NCI-H1436 treated with DMSO at 0.1 percent for 48 hours (cell line): ENCODE results near the gene NR5A2.

Experiments
- DNase-seq: peaks from one replicate; lab custom pipeline; 2025; lab: John Stamatoyannopoulos, UW

NR5A2 gene

DNA sequence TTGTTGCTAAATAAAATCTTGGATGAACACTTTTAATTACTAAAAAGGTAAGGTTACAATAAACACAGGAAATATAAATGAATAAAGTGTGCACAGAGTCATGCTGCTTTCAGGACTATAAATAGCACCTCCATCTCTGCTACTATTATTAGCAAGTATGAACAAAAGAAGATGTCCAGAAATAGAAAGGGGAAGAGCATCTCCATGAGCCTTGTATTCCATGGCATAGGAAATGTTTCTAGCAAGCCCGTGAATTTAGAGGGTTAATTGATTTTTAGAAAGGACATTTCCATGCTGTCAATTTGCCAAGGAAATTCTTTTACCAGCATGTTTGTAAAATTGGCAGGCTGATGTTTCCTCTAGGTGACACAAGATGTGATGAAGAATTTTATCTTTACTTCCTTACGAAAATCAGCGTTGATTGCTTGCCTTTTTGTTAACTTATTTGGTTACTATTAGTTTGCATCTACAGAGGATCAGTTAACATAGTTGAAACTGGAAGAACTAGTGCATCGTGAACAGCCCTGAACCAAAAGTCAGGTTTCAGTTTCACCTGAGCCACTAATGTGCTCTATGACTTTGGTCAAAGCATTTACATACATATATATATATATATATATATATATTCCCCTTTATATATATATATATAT is 45.3 kb downstream of the NR5A2 start:
- DNase-seq: no peak

DNA sequence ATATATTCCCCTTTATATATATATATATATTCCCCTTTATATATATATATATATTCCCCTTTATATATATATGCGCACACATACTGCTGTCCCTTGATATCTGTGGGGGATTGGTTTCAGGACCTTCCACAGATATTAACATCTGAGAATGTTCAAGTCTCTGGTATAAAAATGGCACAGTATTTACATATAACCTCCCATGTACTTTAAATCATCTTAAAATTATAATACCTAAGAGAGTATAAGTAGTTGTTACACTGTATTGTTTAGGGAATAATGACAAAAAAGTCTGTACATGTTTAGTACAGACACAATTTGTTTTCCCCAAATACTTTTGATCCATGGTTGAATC is 45.8 kb downstream of the NR5A2 start:
- DNase-seq: no peak

DNA sequence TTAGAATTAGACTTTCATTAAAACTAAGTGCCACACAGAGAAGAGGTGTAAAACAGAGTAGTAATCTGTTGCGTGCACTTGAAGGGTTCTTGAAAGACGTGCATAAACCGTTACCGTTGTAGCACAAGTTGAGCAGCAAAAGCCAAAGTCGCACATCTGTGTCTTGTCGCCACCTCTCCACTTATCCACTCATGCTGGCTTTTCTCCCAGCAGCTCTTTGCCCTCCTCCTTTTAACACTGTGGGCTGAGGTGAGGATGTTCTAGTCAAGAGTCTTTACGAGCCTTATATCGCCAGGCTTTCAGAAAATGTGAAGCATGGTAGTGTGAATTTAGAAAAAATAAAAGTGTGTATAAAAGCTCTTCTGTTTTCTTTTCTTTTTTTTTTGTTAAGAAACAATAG is 48.0 kb downstream of the NR5A2 start:
- DNase-seq: no peak

DNA sequence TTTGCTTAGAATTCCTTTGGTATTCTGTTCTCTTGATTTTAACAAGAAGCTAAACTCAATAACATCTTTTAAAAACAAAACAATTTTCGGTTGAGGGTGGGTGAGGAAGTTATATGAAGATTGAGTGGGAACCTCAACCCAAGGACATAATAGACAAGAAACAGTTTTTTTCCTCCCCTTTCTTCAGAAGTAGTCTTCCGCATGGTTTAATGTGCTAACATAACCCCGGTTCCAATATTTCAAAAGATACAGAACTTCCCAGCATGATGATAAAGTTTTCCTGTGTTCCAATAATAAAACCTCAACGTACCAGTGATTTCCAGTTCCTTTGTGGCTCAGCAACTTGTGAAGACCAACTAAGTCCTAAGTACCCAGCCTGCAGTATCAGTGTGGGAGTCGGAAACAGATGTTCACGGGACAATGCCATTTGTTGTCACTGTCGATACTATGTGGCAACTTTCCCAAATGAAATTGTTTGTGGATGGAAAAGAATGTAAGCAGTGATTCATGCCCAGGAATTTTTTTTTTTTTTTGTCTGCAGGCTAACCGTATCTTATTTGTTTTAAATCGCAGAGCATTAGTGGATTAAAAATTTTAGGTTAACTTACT is 48.5 kb downstream of the NR5A2 start:
- no peak for DNase-seq

DNA sequence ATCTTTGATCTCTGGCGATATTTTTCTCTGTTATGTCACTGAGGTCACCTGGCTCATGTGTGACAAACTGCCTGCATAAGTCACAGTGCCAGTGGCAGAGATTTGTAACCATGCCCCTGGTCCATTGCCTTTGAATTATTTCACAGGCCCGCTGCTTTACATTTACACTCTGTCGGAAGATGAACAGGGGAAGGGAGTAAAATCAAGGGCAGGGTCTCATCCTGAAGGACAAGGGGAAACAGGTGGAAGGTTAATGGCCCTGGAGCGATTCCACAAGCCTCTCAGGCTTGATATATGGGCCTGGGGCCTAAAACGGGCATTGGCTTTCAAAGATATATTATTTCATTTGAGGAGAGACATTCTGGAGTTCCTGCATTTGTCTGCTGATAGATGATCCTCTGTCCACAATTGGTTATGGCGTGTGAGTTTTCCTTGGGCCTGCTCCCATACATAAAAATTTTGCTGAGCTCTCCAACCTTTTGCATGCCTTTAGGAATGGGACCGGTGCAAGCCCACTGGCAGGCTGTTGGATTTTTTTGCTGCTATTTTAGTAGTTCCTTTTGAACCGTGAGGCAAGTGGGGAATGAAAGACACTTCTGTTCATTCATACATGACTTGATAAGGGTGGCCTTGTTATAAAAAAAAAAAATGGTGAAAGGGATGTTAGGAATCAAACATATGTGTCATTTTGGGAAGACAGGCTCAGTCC is 51.9 kb downstream of the NR5A2 start:
- DNase-seq: no peak

DNA sequence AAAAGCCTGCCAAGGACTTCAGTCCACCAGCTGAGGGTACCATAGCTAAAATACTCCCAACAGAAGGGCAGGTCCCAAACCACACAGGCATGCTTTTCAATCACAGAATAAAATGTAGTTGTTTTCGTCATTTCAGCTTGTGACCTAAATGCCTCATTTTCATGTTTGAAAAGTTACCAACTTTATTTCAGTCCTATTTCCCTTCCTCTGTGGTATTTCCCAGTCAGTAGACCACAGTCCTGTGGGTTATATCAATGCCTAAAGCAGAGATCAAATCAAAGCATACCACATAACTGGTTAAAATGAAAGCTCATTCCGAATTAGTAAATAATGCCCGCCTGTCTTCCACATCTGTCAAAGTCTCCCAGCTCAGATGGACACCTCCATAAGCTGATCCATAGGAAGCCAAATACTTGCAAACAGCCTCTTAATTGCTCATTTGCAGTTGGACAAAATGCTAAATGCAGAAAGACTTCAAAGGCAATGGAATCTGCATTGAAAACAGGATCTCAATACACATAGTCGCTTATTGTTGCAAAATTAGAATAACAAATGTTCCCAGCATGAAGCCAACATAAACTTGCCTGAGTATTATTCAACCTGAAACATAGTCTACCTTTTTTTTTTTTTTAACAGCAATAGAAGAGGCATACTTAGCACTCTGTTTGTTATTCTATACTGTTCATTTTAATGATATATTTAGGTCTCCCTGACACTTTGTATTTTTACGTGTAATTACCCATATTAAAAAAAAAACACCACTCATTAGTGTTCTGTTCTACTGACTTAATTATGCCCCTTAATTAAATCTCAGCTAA is 53.9 kb downstream of the NR5A2 start:
- no peak for DNase-seq

DNA sequence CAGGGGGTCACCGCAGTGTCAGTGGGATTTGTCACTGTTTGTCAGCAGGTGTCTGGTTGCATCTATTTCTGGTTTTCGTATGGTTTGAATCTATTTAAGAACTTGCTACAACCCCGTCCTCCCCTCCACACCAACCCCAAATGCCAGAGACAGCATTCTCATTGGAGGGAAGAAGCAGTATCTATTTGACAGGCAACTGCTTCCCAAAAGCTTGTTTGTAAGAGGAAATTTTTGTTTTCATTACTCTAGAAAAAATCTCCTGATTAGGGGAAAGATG is 54.4 kb downstream of the NR5A2 start:
- DNase-seq: no peak

DNA sequence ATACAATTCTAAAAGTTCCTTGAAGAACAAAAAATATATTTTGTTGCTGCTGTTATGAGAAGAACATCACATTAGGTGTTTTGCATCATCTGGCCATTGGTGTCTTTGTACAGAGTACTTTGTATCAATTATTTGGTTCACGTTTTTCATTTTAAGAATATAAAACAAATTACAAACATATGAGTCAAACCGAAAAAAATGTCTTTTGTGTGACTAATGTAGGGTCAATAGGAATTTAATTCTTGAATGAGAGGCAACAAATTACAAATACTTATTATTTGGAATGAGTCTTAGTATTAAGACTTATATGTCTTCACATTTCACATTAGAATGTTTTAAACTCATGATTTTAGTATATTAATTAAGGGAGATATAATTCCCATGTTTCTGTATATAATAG is 54.8 kb downstream of the NR5A2 start:
- no peak for DNase-seq

DNA sequence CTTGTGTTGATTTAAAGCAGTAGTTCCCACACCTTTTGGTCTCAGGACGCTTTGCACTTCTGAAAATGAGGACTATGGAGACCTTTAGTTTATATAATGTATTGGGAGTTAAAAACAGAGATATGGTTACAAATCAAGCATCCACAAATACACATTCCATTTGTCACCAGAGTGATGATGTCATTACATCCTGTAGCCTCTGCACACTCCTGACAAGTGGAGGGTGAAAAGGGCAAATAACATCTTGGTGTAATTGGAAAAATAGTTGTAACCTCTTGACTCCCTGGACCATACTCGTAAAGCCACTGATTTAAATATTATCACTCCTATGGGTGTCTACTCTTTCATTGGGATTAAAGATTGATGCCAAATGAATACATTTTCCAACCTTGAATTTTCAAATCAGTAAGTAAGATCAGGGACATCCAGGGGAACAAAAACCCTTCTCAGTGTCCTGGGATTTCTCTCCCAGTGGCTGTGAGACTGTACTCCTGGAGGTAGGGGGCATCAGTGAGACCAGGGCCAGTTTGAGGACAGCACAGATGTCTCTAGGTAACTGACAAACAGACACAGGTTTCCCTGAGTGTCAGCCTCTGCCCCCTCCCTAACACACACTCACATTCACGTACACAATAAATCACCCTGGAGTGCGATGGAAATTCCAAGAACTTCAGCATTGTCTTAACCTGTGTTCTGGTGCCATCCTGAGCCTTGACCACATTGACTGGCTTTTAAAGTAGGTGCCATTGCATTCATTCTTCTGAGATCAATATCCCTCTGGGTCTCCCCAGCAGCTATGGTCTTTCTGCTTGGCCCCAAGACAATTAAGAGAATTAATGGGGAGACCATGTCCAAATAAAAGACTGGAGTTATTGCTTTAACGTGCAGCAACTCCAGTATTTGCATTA is 63.0 kb downstream of the NR5A2 start:
- no peak for DNase-seq

DNA sequence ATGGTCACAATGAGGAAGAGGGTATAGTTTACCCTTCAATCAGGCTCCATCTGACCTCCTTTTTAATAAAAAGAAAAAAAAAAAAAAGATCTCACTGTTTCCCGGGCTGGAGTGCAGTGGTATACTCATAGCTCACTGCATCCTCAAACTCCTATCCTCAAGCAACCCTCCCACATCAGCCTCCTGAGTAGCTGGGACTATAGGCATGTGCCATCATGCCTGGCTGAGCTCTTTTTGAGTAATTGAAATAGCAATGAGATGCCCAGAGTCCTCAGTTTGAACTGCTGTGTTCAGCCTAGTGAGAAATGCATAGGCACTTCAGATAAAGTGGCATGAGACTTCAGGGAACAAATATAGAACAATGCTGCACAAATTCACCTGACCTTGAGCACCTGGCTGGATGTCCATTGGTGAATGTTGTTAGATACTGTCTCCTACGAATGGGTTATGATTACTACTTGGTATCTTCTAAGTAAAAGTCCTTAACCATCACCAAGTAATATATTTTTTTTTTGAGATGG is 67.6 kb downstream of the NR5A2 start:
- no peak for DNase-seq

DNA sequence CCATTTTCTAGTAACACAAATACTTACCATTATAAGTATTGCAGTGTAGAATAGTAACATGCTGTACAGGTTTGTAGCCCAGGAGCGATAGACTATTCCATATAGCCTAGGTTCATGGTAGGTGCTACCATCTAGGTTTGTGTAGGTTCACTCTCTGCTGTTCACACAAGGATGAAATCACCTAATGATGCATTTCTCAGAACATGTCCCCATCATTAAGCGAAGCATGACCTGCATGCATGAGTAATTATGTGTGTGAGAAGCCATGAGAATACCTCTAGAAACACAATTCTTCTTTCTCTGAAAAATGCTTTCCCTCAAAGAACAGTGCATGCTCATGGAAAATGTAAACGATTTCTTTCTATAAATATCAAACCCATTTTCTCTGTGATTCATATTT is 69.3 kb downstream of the NR5A2 start:
- DNase-seq: no peak

DNA sequence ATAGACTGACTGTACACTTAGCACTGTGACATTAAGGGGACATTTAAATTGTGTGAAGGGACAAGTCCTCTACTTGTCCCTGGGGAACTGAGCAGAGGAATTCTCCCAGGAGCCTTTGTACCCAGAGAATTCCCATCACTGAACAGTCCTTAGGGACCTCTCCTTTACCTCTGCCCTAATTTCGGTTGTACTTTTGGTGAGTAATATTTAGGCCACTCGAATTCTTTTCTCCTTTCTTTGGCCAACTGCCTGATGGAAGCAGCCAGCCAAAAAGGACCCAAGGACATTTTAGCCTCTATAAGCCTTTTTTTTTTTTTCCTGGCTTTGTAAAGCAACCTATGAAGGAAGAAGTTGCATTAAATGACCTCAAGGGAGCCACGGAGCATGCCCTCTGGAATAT is 71.5 kb downstream of the NR5A2 start:
- DNase-seq: no peak

DNA sequence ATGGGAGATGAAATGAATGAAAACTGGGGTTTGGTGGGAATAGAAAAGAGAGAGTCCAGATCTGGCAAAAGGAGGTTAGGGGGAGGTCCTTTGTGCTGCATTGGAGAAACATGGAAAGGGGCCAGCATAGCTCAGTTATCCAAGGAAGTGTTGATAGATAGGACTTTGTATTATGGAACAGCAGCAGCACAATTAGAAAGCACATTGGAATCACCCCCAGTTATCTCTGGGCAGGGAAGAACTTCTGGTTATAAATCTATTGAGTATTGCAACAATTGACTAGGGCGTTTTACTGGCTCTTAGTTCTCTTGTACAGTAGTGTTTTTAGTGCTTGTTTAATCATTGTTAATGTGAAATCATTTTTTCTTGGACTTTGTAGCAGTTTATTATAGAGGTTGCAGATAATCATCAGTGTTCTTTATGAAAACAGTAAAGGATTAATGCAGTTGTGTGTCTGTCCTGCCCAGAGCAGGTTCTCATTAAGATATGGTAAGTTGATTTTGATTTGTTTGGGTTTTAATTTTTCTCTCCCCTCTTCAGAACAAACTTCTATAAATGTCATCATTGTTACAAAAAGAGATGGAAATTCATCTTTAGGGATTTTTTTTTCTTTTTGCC is 76.6 kb downstream of the NR5A2 start:
- no peak for DNase-seq

DNA sequence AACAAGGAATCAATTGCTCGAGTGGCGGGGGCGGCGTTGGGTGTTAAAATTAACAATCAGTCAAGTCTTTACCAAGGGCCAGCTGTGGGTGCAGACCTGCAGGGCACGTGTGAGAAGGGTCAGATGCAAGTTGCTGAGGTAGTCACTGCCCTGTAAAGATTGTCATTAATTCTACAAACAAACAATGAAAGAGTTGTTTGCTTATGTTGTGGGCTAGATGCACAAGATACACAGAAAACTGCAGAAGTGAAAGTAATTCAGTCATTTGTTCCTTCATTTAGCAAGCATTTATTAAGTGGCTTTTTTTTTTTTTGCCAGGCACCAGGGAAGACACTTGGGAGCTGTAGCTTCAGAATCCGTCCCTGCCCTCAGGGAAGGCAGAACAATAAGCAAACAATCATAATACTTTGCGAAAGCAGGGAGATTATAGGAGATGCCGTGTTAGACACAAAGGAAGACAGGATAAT is 79.5 kb downstream of the NR5A2 start:
- DNase-seq: no peak

DNA sequence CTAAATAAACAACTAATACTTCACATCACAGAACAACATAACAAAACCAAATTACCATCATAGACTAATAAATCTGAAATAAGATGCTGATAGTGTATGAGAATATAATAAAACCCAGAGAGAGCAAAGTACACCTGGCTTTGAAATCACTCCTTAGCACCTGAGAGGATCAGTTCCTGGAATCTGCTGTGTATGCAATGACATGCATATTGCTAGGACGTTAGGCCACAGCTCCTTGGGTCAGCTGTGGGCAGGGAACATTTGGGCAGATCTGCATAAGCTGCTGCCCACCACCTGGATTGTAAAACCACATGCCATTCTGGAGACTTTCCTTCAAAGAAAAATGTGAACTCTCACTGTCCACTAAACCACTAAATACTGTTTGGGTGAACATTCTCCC is 81.1 kb downstream of the NR5A2 start:
- no peak for DNase-seq

DNA sequence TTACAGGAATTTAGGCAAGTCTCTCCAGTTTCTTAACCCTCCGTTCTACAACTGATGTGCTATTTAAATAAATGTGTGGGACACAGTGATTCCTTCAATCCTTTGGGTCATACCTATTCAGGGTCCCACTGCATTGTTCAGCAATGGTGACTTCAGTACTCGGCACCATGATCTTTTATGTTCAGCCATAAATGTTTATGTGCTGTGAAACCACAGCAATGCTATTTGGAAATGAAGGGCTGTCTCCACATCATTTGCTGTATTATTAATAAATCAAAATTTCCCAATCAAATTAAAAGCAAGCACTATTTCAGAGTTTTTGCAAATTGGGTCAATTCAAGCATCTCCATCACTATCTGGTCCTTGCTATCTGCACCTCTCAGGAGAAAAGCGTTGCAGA is 84.8 kb downstream of the NR5A2 start:
- DNase-seq: no peak

DNA sequence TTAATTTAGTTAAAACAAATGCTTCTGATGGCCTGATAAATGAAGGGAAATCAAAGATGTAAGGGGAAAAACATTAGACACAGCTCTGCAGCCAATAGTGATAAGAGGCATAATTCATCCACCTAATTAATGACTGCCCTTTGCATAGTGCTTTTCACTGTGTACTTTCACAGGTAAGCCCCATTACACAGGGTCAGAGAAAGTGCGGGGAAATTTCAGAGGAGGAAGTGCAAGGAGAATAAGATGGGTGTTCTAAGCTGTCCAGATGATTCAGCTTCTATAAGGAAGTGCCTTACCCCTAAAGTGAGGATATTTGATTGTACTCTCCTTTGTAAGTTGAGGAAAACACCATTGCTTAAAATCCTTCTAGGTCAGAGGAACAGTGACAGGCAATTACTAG is 88.0 kb downstream of the NR5A2 start:
- DNase-seq: no peak

DNA sequence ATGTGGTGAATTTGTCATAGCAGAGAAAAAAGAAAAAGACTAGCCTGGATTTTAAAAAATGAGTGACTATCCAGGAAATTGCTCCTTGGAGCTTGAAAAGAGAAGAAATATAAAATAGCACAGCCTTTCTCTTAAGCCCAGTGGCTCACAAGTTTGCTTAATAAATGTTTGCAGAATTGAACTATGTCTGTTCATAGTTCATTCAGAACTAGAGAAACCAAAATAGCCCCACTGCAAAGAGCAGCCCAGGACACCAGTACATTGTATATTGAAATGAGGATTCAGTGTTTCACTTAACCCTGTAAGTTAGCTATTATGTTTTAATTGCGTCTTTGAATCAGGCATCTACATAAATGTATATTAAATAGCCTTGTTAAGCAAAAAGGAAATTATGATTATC is 88.8 kb downstream of the NR5A2 start:
- DNase-seq: no peak

DNA sequence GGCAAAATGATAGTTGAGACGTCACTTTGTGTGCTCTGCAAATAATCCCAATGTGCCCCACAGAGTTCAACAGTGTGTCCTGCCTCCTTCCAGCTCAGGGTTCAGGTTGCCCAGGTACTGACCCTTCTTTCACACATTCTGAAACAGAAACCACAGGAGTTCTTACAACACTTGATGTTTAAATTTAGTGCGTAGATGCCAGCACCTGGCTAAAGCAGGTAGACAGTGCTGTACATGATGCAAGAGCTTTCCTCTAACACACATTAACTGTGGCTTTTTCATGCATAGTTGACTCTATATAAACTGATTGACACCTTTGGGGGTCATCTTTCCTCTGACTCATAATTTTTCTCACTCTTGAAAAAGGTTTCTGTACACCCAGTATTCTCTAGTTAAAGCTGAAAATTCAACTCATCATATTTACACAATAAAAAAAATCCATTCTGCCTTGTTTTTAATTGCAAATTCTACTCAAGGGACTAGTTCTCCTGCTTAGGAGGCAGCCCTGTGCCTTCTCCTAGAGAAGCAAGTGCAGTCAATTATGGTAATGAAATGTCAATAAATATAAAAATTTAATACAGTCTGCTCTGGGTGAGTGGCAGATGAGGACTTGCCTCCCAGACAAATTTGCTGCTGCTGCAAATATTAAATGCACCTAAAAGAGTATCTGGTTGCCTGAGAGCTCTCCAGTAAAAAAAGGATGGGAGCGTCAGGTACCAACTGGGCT is 91.4 kb downstream of the NR5A2 start:
- peak; percentile 97 for DNase-seq

DNA sequence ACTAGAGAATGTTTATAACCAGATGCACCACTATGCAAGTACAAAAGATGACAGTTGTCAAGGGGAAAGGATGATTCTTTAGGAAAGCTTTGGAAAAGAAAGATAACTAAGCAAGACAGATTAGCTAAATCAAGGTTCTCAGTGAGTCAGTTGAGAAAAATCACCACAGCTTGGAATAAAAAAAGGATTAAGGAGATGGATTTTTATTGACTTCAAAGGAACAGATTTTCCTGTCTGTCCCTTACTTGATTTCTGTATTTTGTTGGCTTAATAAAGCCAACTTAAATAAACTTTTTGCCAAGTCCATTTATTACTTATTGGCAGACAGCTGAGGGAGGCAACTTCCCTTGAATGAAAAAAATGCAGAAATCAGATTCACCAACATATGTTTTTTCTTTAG is 93.9 kb downstream of the NR5A2 start:
- no peak for DNase-seq

DNA sequence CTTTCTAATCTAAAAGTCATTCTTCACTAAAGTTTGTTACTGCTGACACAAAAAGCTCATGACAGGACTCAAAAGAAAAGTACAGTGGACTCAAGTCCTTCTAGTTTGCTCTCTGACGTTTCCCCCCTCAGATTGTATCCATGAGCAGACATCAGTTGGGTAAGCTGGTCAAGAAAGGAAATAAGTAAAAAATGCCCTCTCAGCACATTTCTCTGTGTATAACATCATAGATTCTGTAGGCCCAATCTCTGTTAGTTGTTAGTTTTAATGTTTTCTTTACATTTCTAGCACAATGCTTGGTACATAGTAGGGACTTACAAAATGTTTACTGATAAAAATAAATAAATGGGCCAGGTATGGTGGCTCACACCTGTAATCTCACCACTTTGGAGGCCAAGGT is 96.8 kb downstream of the NR5A2 start:
- DNase-seq: no peak
